LNCaP clone FGC (cell line): Measurements from ENCODE around the gene SLAIN2.
"Not testable (repeated sequence)": the region's sequence is repeated elsewhere in the genome, so short reads cannot be mapped to it uniquely, and the experiment has no call there.

Source experiments
- DNase-seq: peaks from one replicate; pipeline ENCODE4 v3.0.0-alpha.2; 2011; ENCODE audit warnings: low read depth
- H3K4me3 ChIP-seq: 2 replicates; pipeline ENCODE4 v1.5.1; 2011; ENCODE audit warnings: mild to moderate bottlenecking, low read depth, low read length, control low read depth
- CTCF ChIP-seq: IDR thresholded peaks from 2 replicates; pipeline ENCODE4 v1.5.1; 2012; ENCODE audit warnings: mild to moderate bottlenecking; ENCODE audit not compliant: control insufficient read depth, insufficient read depth; ENCODE audit errors: extremely low read depth

Gene SLAIN2

GRCh38 chr4:48428926-48429325 lies 87.6 kb downstream of the SLAIN2 start:
- DNase-seq = no peak
- TF ChIP-seq CTCF = no peak
- H3K4me3 ChIP-seq = no peak overlapping the region

- DNase-seq = no peak
- H3K4me3 ChIP-seq = no peak overlapping the region
- TF ChIP-seq CTCF = no peak
Measured at GRCh38 chr4:48429709-48430474, 88.6 kb downstream of the SLAIN2 start.

- H3K4me3 ChIP-seq = no peak overlapping the region
- no peak for DNase-seq
- TF ChIP-seq CTCF = no peak
Measured at GRCh38 chr4:48431401-48431800, 90.1 kb downstream of the SLAIN2 start.

- peak; percentile 79 for DNase-seq
- no peak for TF ChIP-seq CTCF
- no peak overlapping the region for H3K4me3 ChIP-seq
Measured at GRCh38 chr4:48432017-48432416, 90.7 kb downstream of the SLAIN2 start.

- TF ChIP-seq CTCF = no peak
- DNase-seq = no peak
- no peak overlapping the region for H3K4me3 ChIP-seq
Measured at GRCh38 chr4:48436318-48436717, 95.0 kb downstream of the SLAIN2 start.

- no peak for DNase-seq
- no peak for TF ChIP-seq CTCF
- H3K4me3 ChIP-seq = no peak overlapping the region
Measured at GRCh38 chr4:48439988-48440387, 98.7 kb downstream of the SLAIN2 start.

GRCh38 chr4:48440914-48441313 lies 99.6 kb downstream of the SLAIN2 start:
- DNase-seq, H3K4me3 ChIP-seq: not testable (repeated sequence)
